Activated CD4-positive, alpha-beta T cell treated with anti-CD3 and anti-CD28 coated beads, Interleukin-2, amount 10 ng/mL, durations not matched to agents 7 days and 5 days (primary cell): ENCODE data around the gene FKBP1B. TPM values are rescaled to one million over a fixed set of nuclear protein-coding genes. Genes with fewer than 3 reads are reported as not detected.
A peak's percentile ranks its signal among the peaks of the same experiment; 100 is the strongest.
"Not testable (repeated sequence)": the region's sequence is repeated elsewhere in the genome, so short reads cannot be mapped to it uniquely, and the experiment has no call there.

ENCODE experiments used
- CTCF ChIA-PET: fragments of 350-600 bp; sonication (Branson Sonifier 250); formaldehyde crosslinking; loops from one replicate; lab custom pipeline; 2021; ENCODE audit warnings: antibody characterized with exemption; lab: Charles Lee
- POLR2A ChIA-PET: fragments of 350-600 bp; sonication (Branson Sonifier 250); formaldehyde crosslinking; loops from one replicate; lab custom pipeline; 2021; ENCODE audit warnings: antibody characterized with exemption; lab: Charles Lee
- DNase-seq: peaks from one replicate; pipeline ENCODE4 v3.0.0-alpha.2; 2020
- H3K27ac Mint-ChIP-seq: one replicate; pipeline ENCODE4 v1.8.0; 2021; ENCODE audit warnings: mild to moderate bottlenecking, moderate library complexity, mixed read lengths
- H3K27me3 Mint-ChIP-seq: one replicate; pipeline ENCODE4 v1.8.0; 2021; ENCODE audit warnings: mixed read lengths
- H3K36me3 Mint-ChIP-seq: one replicate; pipeline ENCODE4 v1.8.0; 2021; ENCODE audit warnings: low read depth, mixed read lengths
- H3K4me1 Mint-ChIP-seq: one replicate; pipeline ENCODE4 v1.8.0; 2021; ENCODE audit warnings: mixed read lengths
- H3K4me3 Mint-ChIP-seq: one replicate; pipeline ENCODE4 v1.8.0; 2021; ENCODE audit warnings: mild to moderate bottlenecking, moderate library complexity, mixed read lengths
- H3K9me3 Mint-ChIP-seq: one replicate; pipeline ENCODE4 v1.8.0; 2021; ENCODE audit warnings: mixed read lengths
- total RNA-seq, 2 experiments: library from RNA; stranded (reverse); gene quantifications; one replicate each; pipeline ENCODE4 v1.2.3, GENCODE V29; 2021

Gene FKBP1B
- 1 to 10 TPM; 1.0 to 1.9 TPM for total RNA-seq

- Mint-ChIP-seq H3K27ac (peak within 1 kb of the TSS; percentile 52), H3K36me3 (peaks cover 2% of the 10 kb centered on the region), H3K4me3 (peak within 1 kb of the TSS; percentile 73), H3K27me3 (peaks cover 6% of the 10 kb centered on the region), H3K9me3 (no peaks in the 10 kb centered on the region), H3K4me1 (peaks cover 26% of the 10 kb centered on the region)
- ChIA-PET POLR2A (no interaction called here), CTCF (interaction anchor here (0.6 to 1.2 kb wide), 2 partner anchors 20 to 252 kb away, joined by 4 read pairs; no protein-coding TSS in a partner anchor)
- DNase-seq, result peak; percentile 58
Measured at GRCh38 chr2:24049485-24050021, at the start of gene FKBP1B. Gene FKBP1B, plus strand, starts transcription at chr2:24049741. Its CDS starts 109 bp downstream, at chr2:24049850.

DNA sequence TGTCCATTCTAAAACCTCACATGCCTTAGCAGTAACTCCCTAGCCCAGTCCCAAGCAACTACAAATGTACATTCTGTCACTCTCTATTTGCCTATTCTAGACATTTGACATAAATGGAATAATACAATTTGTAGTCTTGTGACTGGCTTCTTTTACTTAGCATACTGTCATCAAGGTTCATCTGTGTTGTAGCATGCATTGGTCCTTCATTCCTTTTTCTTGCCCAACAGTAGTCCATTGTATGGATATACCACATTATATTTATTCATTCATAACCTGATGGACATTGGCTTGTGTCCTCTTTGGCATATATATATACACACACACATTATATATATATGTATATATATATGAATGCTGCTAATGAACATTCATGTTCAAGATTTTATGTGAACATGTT lies 41.8 kb upstream of the FKBP1B start:
- no peak overlapping the region for H3K27ac Mint-ChIP-seq
- H3K4me3 Mint-ChIP-seq, result no peak overlapping the region
- H3K4me1 Mint-ChIP-seq, result peaks cover 3% of the 10 kb centered on the region
- POLR2A ChIA-PET, result no interaction called here
- H3K27me3 Mint-ChIP-seq, result peaks cover 35% of the 10 kb centered on the region
- no peak for DNase-seq
- CTCF ChIA-PET, result no interaction called here
- H3K9me3 Mint-ChIP-seq, result no peaks in the 10 kb centered on the region
- H3K36me3 Mint-ChIP-seq, result no peaks in the 10 kb centered on the region

GRCh38 chr2:24008672-24009366 lies 40.7 kb upstream of the FKBP1B start:
- no peaks in the 10 kb centered on the region for H3K36me3 Mint-ChIP-seq
- POLR2A ChIA-PET, result interaction anchor here (0.6 kb wide), 1 partner anchor 63 kb away, joined by 3 read pairs; no protein-coding TSS in a partner anchor
- CTCF ChIA-PET, result interaction anchor here (0.8 to 0.9 kb wide), 2 partner anchors 74 to 188 kb away, joined by 3 to 4 read pairs; no protein-coding TSS in a partner anchor

GRCh38 chr2:24009367-24009679 lies 40.2 kb upstream of the FKBP1B start:
- H3K27me3 Mint-ChIP-seq, result peaks cover 37% of the 10 kb centered on the region
- no peak for DNase-seq
- peaks cover 3% of the 10 kb centered on the region for H3K4me1 Mint-ChIP-seq
- ChIA-PET POLR2A (interaction anchor here (0.6 kb wide), 1 partner anchor 62 kb away, joined by 3 read pairs; no protein-coding TSS in a partner anchor), CTCF (interaction anchor here (0.8 to 0.9 kb wide), 2 partner anchors 74 to 188 kb away, joined by 3 to 4 read pairs; no protein-coding TSS in a partner anchor)
- H3K9me3 Mint-ChIP-seq, result no peaks in the 10 kb centered on the region
- H3K4me3 Mint-ChIP-seq, result no peak overlapping the region
- H3K36me3 Mint-ChIP-seq, result no peaks in the 10 kb centered on the region
- no peak overlapping the region for H3K27ac Mint-ChIP-seq

More at GRCh38 chr2:24008672-24009366, 40.7 kb upstream of the FKBP1B start:
- Mint-ChIP-seq H3K27me3 (peaks cover 37% of the 10 kb centered on the region), H3K4me3 (no peak overlapping the region), H3K27ac (no peak overlapping the region), H3K9me3 (no peaks in the 10 kb centered on the region), H3K4me1 (peaks cover 3% of the 10 kb centered on the region)
- DNase-seq, result no peak

DNA sequence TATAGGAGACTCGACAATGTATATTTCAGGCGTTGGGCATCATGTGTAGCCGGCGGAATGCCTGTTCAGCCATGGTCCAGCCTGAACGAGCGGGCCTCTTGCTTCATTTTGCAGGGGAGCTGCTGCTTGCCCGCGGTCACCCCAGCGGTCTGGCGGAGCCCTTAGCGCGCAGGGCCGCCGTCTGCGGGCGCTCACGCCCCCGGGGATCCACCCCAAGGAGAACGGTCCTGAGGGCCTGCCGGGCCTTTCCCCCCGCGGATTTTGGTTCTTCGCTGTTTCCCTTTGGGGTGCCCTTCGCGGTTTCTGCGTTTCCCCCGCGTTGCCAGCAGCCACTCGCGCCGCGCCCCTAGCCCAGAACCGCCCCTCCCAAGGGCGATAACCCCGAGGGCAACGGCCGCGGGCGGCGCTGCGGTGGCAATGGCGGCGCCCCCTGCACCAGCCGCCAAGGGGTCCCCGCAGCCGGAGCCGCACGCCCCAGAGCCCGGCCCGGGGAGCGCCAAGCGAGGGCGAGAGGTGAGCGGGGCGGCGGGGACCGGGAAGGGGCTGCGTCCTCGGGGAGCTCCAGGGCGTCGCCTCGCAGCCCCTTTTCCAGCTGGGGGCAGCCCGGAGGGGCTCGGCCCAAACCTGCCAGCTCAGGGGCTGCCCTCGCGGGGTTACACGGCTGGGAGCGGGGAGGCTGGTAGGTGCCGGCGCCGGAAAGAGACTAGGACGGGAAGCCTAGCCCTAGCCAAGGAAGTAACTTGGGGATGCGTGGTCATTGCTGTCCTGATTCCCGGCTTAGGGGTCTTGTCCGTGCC lies 39.7 kb upstream of the FKBP1B start, which contains the start of gene MFSD2B:
MFSD2B (plus strand) TSS at position 406 of the 797 bp plus-strand sequence; CDS start at position 418, 12 bp downstream.
- no peaks in the 10 kb centered on the region for H3K9me3 Mint-ChIP-seq
- H3K4me1 Mint-ChIP-seq, result peaks cover 3% of the 10 kb centered on the region
- no peak for DNase-seq
- ChIA-PET POLR2A (no interaction called here), CTCF (interaction anchor here (0.8 to 0.9 kb wide), 2 partner anchors 73 to 189 kb away, joined by 3 to 4 read pairs; no protein-coding TSS in a partner anchor)
- no peaks in the 10 kb centered on the region for H3K36me3 Mint-ChIP-seq
- H3K27ac Mint-ChIP-seq, result no peak within 1 kb of the TSS
- H3K4me3 Mint-ChIP-seq, result no peak within 1 kb of the TSS
- peaks cover 37% of the 10 kb centered on the region for H3K27me3 Mint-ChIP-seq

- POLR2A ChIA-PET, result no interaction called here
- Mint-ChIP-seq H3K9me3 (no peaks in the 10 kb centered on the region), H3K4me3 (no peak overlapping the region), H3K27ac (no peak overlapping the region), H3K27me3 (peaks cover 37% of the 10 kb centered on the region), H3K4me1 (peaks cover 3% of the 10 kb centered on the region), H3K36me3 (no peaks in the 10 kb centered on the region)
- no peak for DNase-seq
- CTCF ChIA-PET, result interaction anchor here (1.4 kb wide), 1 partner anchor 11 kb away, joined by 3 read pairs; no protein-coding TSS in a partner anchor
Measured at GRCh38 chr2:24010477-24011249, 38.9 kb upstream of the FKBP1B start.

DNA sequence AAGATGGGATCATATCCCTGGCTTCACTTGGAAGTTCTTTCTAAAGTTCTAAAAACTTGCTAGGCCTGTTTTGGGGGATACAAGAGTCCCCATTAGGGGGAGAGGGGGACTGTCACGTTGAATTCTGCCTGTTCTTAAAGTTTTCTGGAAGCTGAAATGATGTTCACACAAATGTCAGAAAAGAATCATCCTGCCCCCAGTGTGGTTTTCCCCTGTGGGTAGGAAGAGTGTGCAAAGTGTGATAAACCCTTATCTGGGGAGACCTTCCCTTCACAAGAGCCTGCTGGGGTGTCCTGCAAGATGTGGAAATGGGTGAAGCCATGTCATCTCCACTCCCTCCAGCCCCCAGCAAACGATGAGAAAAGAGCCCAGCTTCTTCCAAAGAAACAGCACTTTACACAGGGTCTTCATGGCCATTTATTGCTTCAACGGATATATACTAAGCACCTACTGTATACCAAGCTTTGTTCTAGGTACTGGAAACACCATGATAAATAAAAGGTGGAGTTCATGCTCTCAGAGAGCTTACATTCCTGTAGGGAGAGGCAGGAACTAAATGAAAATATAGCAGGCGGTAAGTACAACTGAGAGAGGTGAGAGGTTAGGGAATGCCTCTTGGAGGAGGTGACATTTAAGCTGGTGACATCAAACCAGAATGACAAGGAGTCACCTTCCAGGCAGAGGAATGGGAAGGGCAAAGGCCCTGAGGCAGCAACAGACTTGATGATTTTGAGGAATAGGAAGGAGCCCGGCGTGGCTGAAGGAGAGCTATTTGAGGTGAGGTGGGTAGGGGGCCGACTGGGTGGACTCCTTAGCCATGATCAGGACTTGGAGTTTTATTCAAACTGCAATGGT lies 38.1 kb upstream of the FKBP1B start:
- H3K9me3 Mint-ChIP-seq, result no peaks in the 10 kb centered on the region
- H3K36me3 Mint-ChIP-seq, result no peaks in the 10 kb centered on the region
- no peak overlapping the region for H3K27ac Mint-ChIP-seq
- no peak for DNase-seq
- POLR2A ChIA-PET, result no interaction called here
- peaks cover 3% of the 10 kb centered on the region for H3K4me1 Mint-ChIP-seq
- CTCF ChIA-PET, result interaction anchor here (1.4 kb wide), 1 partner anchor 10 kb away, joined by 3 read pairs; no protein-coding TSS in a partner anchor
- no peak overlapping the region for H3K4me3 Mint-ChIP-seq
- H3K27me3 Mint-ChIP-seq, result peaks cover 37% of the 10 kb centered on the region

DNA sequence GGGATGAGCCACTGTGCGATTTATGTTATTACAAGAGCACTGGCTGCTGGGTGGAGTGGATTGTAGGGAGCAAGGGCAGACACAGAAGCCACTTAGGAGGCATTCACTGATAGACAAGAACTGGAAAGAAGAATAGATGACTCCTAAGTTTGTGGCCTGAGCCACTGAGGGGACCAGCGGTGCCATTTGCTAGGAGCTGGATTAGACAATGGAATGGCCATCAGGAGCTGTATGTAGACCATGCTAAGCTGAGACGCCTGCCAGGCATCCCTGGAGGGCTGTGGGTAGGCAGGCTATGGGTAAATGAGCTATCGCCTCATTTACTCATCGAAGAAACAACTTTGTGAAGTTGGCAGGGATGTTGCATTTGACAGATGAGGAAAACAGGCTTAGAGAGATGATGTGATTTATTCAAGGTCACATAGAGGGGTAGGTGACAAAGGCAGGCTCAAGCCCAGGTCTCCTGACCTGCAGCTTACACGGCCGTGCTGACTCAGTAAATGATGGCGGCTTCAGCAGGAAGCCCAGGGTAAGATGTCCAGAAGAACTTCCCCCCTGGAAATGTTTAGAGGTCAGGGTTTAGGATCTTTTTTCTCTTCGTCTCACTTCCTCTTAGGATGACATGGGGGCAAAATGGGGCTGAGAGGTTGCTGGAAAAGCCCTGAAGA lies 36.9 kb upstream of the FKBP1B start:
- CTCF ChIA-PET, result interaction anchor here (0.7 to 1.1 kb wide), 2 partner anchors 13 to 69 kb away, joined by 3 read pairs; no protein-coding TSS in a partner anchor
- POLR2A ChIA-PET, result no interaction called here
- Mint-ChIP-seq H3K27ac (no peak overlapping the region), H3K36me3 (no peaks in the 10 kb centered on the region), H3K4me3 (no peak overlapping the region), H3K4me1 (peaks cover 3% of the 10 kb centered on the region), H3K27me3 (peaks cover 37% of the 10 kb centered on the region), H3K9me3 (no peaks in the 10 kb centered on the region)
- no peak for DNase-seq

DNA sequence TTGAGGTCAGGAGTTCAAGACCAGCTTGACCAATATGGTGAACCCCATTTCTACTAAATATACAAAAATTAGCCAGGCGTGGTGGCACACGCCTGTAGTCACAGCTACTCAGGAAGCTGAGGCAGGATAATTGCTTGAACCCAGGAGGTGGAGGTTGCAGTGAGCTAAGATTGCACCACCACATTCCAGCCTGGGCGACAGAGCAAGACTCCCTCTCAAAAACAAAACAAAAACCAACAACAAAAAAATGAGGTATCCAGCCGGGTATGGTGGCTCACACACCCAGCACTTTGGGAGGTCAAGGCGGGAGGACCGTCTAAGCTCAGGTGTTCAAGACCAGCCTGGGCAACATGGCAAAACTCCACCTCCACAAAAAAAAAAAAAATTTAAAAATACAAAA lies 34.6 kb upstream of the FKBP1B start:
- H3K4me1 Mint-ChIP-seq, DNase-seq, POLR2A ChIA-PET, H3K36me3 Mint-ChIP-seq, H3K27ac Mint-ChIP-seq, H3K9me3 Mint-ChIP-seq, H3K4me3 Mint-ChIP-seq: not testable (repeated sequence)
- peaks cover 21% of the 10 kb centered on the region for H3K27me3 Mint-ChIP-seq
- CTCF ChIA-PET, result interaction anchor here (1.4 kb wide), 1 partner anchor 18 kb away, joined by 4 read pairs; no protein-coding TSS in a partner anchor

DNA sequence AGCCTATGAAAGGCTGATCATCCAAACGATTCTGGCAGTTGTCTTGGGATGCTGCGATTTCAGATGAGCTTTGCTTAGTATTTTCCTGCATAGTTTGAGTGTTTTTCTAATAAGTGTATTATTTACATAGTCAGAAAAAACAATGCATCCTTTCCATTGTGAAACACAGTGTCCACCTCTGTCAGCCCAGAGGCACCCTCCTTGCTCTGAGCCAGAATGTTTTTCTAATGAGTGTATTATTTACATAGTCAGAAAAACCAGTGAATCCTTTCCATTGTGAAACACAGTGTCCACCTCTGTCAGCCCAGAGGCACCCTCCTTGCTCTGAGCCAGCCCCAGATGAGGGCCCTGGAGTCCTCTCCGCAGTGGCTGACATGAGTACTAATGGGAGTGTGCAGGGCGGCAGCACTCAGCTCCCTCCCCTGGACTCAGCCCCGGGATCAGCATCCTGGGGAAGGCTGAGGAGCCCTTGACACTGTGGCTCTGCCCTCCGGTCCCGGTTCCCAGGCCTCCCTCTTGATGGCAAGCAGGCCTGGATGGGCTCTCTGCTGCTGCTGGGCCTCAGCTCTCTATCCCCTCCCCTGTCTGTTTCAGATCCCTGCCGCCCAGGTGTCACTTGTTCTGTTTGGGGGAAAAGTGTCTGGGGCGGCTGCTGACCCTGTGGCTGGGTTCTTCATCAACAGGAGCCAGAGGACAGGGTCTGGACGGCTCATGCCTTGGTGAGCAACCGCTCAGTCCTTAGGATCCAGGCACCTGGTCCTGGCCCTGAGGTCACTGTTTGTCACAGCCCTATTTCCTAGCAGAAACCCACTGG lies 33.8 kb upstream of the FKBP1B start:
- Mint-ChIP-seq H3K4me1 (peaks cover 3% of the 10 kb centered on the region), H3K27ac (no peak overlapping the region), H3K36me3 (no peaks in the 10 kb centered on the region), H3K9me3 (no peaks in the 10 kb centered on the region), H3K27me3 (peaks cover 19% of the 10 kb centered on the region), H3K4me3 (no peak overlapping the region)
- CTCF ChIA-PET, result interaction anchor here (0.6 to 1.4 kb wide), 2 partner anchors 17 to 302 kb away, joined by 4 read pairs; no protein-coding TSS in a partner anchor
- no peak for DNase-seq
- POLR2A ChIA-PET, result no interaction called here
